HG03066 (cell line): ENCODE data around the gene SPRY4.
"Not testable (repeated sequence)": the region's sequence is repeated elsewhere in the genome, so short reads cannot be mapped to it uniquely, and the experiment has no call there.

ENCODE experiments used
- ATAC-seq: cut with Tn5 transposase; IDR thresholded peaks from one replicate; pipeline ENCODE4 v1.9.1; 2021; ENCODE audit warnings: low read depth; ENCODE audit not compliant: unreplicated experiment

The SPRY4 gene, protein sequence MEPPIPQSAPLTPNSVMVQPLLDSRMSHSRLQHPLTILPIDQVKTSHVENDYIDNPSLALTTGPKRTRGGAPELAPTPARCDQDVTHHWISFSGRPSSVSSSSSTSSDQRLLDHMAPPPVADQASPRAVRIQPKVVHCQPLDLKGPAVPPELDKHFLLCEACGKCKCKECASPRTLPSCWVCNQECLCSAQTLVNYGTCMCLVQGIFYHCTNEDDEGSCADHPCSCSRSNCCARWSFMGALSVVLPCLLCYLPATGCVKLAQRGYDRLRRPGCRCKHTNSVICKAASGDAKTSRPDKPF

GRCh38 chr5:142324871-142325724, at the start of gene SPRY4:
TSS of gene SPRY4 (minus strand) at chr5:142325021. CDS start at chr5:142315108, 9,913 bp downstream.
- peak; percentile 57 for ATAC-seq

DNA sequence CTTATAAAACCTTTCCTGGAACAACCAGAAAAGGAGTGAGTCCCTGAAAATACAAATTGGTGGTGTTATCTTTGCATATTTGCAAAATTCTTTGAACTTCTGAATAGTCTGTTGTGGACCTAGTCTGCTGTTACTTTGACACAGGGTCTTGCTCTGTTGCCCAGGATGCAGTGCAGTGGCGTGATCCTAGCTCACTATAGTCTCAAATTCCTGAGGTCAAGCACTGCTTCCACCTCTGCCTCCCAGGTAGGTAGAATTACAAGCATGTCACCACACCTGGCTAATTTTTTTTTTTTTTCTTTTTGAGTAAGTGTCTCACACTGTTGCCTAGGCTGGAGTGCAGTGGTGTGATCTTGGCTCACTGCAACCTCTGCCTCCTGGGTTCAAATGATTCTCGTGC, 43.7 kb upstream of the SPRY4 start:
- no peak for ATAC-seq

GRCh38 chr5:142366007-142366406, 41.2 kb upstream of the SPRY4 start:
- no peak for ATAC-seq

DNA sequence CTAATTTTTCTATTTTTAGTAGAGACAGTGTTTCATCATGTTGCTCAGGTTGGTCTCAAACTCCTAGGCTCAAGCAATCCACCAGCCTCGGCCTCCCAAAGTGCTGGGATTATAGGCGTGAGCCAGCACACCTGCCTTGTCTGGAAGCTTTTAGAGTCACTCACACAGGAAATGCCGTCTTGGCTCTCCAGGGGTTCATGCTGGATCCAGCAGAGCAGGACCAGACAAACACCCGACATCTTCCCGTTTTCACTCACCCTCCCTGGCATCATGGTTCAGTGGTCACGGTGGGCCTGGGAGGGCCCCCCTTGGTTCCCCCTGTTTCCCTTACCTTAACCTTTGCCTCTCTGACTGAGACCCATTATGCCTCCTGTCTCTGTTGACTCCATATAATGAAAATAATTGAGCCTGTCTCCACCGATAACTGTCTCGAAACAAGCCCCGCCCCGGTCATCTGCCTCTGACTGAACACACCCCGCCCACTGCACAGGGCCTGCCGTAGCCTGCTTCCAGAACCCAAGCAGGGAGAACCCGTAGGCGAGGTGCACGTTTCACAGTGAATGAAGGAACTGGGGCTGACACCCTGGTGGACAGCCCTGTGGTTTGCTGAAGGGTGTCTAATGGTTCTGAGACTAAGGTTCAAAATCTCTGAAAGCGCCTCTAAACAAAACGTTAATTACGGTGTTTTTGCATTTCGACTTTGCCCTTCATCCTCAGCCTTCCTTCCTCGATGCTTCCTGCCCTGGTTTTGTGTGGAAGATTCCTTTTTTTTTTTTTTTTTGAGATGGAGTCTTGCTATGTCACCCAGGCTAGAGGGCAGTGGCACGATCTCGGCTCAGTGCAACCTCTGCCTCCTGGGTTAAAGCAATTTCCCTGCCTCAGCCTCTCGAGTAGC, 39.7 kb upstream of the SPRY4 start:
- peak; percentile 81 for ATAC-seq

GRCh38 chr5:142363619-142363963, 38.8 kb upstream of the SPRY4 start:
- ATAC-seq, result no peak

- not testable (repeated sequence) for ATAC-seq
Measured at GRCh38 chr5:142362193-142362592, 37.4 kb upstream of the SPRY4 start.

DNA sequence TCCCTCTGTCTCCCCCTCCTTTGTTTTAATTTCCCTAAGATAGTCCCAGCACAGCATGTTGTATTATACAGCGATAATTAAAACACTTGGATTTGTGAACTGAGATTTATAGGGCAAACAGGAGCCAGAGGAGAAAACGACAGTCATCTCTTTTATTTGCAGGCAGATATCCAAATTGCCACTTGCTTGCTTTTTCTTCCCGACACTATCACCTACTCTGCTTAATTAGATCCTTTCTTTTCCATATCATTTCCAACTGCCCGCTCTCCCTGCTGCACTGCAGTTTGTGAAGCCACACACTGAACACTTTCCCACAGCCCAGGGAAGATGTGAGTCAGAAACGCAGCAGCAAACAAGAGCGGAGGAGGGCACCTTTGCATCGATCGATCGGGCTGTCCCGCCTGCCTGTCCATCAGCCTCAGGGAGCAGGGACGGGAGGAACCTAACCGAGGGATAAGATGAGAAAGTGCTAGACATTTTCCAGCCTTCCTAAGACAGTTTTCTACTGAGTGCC, 35.8 kb upstream of the SPRY4 start:
- ATAC-seq, result no peak

DNA sequence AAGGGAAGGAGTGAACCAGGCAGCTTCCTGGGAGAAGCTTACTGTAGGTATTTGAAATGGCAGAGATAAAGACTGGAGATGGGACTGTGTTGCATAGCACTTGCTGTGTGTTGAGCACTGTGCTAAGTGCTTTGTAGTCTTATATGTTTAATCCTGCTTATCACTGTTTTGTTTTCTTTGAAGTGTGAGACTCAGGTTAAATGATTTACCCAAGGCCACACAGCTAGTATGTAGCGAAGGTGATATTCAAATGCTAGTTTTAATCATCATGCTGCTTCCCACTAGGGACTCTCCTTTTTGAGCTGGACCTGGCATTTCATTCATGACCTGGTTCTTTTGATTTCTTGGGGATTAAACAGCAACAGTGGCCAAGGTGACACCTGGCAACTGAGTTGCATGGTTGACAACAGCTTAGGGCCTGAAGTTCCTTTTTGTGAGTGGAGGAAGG, 35.3 kb upstream of the SPRY4 start:
- ATAC-seq, result no peak

DNA sequence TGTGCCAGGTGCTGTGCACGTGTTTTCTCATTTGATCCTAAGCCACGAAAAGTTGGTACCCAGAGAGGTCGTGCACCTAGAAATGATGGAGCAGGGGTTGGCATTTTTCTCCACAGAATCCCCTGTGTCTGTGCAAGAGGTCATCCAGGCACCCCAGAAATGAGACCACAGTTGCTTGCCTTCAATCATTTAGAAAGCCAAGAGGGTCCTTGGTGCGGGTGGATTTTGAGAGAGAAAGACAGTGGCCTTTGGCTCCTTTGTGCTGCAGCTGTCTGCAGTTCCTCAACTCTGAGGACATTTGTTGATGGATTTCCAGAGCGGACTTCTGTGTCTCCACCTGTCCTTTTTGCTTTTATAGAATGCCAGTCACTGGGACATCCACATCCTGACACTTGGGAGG, 33.8 kb upstream of the SPRY4 start:
- no peak for ATAC-seq

DNA sequence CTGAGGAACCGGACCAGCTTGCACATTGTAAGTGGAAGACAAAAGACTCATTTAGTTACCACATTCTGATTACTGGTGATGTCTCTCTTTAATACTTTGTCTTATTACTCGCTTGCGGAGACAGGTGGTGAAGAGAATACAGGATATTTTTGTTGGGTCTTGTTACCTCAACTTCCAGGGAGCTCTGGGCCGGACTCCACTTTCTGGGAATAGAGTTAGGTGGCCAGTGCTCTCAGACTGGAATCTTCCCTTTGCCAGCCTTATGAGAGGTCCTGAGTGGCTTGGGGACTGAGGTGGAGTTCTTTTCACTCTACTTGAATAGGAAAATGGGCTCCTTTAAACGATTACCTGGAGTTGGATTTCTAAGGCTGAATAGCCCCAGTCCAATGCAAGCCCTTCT, 33.3 kb upstream of the SPRY4 start:
- no peak for ATAC-seq

DNA sequence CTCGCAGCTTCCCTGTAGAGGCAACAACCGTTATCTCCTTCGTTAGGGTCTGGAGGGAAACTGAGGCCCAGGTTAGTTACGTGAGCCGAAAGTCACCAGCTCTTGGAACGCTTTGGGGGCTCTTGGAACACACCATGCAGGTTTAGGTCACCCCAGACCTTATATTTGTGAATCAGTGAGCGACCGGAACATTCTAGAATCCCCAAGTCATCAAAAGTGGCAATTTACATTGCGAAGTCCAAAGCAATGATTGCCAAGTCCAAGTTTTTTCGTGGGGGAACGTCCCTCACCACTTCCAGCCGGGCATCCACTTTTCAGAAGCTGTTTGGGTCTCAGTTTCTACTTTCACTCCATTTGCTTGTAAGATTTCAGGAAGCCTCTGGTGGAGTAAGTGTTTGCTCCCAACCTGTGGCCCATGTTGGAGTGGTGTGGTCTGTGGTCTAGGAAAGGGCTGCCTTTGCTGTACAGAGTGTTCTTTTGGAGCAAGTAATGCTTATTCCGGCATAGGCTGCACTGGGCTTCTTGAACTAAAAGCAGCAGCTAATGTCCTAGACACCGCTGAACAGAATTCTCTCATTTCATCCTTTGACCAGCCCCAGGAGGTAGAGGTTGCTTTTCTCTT, 32.8 kb upstream of the SPRY4 start:
- no peak for ATAC-seq

DNA sequence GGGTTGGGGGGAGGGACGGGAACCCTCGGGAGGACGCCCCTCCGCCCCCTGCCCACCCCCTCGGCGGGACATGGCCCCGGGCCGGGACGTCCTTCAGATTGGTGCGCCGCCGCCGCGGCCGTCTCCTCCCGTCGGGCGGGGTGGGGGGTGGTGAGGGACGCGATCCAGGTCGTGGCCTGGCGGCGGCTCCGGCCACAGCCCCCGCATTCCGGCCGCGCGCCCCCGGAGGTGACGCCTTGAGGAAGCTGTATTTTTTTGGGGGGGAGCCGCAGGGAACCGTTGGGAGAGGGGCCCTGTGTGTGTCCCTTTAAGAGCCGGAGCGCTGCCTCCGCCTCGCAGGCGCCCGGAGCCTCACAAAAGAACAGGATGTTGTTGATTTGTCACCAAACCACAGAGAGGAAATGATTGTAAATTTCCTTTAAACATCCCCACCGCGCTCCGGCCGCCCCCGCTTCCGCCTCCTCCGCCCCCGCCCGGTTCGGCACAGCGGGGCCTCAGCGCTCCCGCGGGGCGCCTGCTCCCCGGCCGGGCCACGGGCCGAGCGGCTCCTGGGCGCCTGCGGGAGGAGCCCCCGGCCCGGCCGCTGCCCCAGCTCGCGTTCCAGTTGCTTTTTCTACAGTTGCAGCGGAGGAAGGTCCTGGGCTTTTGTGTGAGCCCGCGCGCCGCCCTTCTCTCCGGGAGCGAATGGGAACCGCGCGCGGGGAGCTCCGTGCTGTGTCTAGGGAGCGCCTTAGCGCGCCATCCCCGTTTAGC, 32.1 kb upstream of the SPRY4 start:
- peak; percentile 93 for ATAC-seq

- no peak for ATAC-seq
Measured at GRCh38 chr5:142356349-142356715, 31.5 kb upstream of the SPRY4 start.

DNA sequence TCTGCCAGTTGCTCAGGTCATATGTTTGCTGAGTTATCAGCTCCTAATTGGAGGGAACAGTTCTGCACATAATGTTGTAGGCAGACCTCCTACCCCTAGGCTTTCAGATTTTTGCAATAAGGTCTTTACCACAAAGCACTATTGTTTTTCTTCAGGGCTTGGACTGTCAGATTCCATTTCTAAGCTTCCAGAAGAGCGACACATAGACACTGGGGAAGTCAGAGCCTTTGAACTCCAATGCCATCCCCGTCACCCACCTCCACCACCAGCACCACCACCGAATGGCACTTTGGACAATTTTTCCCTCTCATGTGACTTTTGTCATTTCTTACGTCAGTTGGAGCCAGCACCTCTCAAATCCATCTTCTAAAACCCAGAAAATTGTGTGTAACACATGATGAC, 28.3 kb upstream of the SPRY4 start:
- ATAC-seq, result no peak

DNA sequence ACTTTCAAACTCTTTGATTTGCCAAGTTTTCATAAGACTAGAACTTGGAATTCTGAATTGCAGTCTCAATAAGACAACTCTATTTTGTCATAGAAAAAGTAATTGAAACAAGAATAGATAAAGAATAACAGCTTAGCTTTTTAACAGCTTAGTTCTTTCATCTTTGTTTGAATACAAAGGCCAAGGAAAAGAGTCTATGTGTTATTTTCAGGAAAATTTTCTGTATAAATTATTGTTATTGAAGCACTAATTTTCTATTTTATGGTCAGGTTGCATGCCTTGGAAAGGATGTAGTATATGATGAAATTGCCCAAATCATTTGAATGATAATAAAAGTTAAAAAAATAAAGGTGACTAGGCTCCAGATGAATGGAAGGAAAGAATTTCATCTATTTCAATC, 25.2 kb upstream of the SPRY4 start:
- ATAC-seq, result no peak

- no peak for ATAC-seq
Measured at GRCh38 chr5:142346706-142347105, 21.9 kb upstream of the SPRY4 start.

DNA sequence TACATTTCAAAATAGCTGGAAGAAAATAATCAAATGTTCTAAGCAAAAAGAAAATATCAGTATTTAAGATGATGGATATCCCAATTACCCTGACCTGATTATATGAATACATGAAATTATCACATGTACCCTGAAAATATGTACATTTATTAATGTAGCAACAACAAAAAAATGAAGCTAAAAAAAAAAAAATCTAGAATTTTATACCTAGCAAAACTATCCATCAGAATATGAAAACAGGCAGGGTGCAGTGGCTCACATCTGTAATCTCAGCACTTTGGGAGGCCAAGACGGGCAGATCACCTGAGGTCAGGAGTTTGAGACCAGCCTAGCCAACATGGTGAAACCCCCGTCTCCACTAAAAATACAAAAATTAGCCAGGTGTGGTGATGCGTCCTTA, 20.1 kb upstream of the SPRY4 start:
- not testable (repeated sequence) for ATAC-seq

DNA sequence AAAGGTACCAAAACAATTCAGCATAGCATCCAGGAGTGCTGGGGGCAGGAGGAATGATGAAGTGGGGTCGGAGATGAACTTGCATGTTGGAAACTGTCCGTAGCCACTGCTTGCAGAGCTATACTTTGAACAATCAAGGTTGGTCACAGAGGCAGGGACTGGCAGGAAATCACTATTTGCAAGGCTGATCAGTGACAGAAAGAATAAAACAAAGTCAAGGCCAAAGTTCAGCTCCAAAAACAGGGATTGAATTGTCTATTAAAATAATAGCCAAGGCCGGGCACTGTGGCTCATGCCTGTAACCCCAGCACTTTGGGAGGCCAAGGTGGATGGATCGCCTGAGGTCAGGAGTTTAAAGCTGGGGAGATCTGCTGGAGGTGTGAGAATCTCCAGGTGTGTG, 18.7 kb upstream of the SPRY4 start:
- ATAC-seq, result no peak

DNA sequence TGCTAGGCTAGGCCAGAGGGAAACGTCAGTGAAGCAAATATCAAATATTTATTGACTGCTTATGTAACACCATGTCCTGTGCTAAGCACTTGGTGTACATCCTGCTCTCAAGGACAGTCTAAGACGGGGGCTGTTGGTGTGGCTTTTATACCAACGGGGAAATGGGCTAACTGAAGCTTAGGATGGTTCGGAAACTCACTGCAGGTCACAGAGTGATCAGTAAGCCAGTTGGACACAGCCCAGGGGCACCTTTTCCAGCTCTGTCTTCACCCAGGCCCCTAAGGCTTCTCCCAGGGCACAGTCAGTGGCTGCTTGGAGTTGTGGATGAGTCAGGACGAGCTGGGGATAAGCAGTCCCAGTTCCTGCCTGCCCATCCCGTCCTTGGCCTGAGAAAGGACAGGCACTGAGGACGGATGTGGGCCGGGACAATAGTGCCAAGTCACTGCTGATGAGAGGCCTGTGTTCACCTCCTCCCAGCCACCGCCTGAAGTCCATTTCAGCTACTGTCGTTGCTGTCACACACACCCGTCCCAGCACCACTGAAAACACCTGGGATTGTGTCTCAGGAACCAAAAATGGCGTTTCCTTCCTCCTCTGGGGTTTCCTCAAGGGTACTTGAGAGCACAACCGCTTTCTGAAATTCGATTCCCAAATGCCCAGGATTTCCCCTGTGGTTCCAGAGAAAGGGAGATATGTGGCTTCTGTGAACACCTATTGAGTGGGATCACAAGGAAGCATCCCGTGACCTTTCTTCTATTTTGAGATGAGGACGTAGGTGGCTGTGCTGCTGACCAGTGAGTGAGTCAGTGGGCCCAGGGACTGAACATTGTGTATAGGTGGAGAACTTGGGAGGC, 17.5 kb upstream of the SPRY4 start:
- ATAC-seq, result no peak
